ENCODE data around the gene RIPPLY2.
"Not testable (repeated sequence)": the region's sequence is repeated elsewhere in the genome, so short reads cannot be mapped to it uniquely, and the experiment has no call there.

RIPPLY2 gene

GRCh38 chr6:83860782-83861495 lies 7.8 kb downstream of the RIPPLY2 start:
- FAIRE-seq: no peak

GRCh38 chr6:83862776-83863471 lies 9.8 kb downstream of the RIPPLY2 start:
- FAIRE-seq: no peak

GRCh38 chr6:83867043-83867442 lies 13.9 kb downstream of the RIPPLY2 start:
- FAIRE-seq: no peak

- no peak for FAIRE-seq
Measured at GRCh38 chr6:83867527-83868161, 14.5 kb downstream of the RIPPLY2 start.

DNA sequence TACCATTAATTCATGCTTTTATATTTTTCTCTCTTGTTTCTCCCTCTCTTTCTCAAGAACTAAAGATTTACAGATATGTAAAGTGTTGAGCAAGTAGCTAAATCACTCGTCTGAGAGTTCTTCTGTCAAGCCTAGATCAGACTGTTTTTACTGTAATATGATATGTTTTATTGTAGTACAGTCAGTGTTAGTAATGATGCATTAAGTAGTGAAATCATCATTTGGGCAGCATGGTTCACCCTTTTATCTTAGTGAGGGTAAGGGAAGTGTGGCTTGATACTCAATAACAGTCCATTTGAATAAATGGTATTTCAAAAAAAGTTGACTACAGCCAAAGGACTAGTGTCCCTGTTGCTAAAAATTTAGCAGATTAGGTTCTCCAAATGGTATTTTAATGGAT lies 15.5 kb downstream of the RIPPLY2 start:
- FAIRE-seq: no peak

DNA sequence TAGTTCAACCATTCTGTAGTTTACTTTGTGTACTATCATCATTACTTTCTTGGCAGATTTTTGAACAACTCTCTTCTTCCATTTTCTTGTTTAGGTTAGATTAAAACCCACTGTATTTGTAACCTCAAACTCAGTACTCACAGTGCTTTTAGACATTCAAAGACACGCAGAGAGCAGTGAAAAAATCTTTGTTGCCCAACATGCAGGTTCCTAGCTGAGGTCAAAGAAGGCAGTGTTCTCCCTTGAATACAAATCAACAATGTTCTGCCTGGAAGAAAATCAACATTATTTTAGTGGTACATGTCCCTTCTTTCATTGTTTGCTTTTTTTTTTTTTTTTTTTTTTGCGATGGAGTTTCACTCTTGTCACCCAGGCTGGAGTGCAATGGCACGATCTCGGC lies 17.5 kb downstream of the RIPPLY2 start:
- no peak for FAIRE-seq

DNA sequence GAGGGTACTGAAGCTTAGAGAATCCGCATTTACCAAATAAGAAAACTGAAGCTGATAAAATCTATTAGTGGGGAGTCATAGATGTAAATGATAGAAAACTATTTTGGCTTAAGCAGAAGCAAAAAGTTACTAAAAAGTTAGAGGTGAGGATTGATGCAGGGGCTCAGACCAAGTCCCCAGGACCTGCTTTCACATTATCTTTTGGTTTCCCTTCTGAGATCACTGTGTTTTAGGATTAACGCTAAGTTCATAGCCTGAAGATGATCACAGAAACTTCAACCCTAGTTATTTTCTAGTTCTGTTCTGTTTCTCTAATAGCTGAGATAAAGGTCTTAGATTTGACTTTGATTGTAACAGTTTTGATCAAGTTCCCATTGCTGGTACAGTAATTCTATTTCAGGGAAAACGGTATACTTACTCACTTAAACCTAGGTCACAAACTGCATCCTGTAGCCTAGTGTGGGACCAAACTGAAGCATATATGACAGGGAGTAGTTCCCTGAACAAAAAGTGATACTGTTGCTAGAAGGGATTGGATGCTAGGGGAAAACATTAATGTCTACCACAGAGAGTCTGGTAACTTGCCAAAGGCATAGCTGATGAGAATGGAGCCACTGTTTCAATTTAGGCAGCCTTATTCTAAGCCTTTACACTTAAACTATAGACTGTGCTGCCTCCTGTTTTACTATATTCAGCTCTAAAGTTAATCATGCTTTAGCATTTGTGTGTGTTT lies 19.4 kb downstream of the RIPPLY2 start:
- no peak for FAIRE-seq

DNA sequence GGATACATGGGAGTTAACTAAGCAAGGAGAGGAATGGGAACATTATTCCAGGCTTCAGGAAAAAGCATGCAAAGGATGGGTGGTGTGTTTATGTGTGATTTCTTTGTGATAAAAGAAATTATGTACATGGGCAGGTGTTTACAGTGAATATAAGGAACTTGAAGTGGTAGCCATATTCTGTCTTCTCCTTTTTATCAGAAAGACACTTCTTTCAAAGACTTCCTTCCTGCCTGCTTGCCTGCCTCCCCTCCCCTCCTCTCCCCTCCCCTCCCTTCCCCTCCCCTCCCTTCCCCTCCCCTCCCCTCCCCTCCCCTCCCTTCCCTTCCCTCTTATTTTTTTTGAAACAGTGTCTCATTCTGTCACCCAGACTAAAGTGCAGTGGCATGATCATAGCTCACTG lies 20.7 kb downstream of the RIPPLY2 start:
- no peak for FAIRE-seq

DNA sequence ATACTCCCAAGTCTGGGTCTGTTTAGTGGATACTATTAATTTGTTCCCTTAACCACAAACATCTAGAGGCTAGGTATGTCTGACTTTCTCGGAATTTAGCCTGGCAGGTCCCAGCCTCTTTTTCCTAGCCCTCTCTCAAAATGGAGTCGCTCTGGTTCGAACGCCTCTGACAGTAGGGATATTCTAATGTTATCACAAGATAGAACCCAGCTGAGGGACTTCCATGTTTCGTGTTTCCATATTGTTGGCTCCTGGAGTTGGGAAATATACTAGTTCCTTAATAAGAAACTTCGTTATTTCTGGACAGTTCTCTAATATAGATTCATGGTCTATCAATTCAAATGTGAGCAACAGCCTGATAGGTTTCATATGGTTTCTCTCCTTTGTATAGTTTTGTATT lies 22.7 kb downstream of the RIPPLY2 start:
- no peak for FAIRE-seq

DNA sequence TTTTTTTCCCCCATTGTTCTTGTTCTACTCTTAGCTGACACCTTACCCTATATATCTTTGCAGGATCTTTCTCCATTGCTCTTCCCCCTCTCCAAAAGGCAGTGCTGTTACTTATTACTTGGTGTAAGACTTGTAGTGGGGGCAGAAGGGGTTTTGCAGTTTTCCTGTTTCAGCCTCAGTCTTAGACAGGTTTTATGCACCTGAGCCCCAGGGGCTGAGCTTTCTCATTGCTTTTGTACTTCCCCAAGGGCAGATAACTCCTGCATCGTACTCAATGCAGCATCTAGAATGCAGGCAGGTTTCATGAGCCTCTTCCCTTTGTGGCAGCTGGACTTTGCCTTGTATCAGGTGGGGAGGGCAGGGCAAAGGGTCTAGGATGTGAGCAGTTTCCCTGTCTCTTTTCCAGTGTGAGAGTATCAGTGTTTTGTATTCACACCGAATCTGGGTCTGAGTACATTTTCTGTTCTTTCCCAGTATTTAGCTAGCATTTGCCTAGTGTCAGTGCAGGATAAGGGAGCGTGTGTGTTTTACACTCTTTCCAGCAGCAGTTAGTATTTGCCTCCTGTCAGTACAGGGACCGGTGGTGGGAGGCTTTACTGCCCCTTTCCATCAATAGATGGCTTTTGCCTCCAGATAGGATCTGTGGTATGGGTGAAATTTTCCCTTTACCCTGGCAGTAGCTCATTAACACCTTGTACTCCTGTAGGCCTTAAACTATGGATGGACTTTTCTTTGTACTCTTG lies 25.9 kb downstream of the RIPPLY2 start:
- no peak for FAIRE-seq

GRCh38 chr6:83879746-83880145 lies 26.6 kb downstream of the RIPPLY2 start:
- no peak for FAIRE-seq

GRCh38 chr6:83883240-83883639 lies 30.1 kb downstream of the RIPPLY2 start:
- no peak for FAIRE-seq

DNA sequence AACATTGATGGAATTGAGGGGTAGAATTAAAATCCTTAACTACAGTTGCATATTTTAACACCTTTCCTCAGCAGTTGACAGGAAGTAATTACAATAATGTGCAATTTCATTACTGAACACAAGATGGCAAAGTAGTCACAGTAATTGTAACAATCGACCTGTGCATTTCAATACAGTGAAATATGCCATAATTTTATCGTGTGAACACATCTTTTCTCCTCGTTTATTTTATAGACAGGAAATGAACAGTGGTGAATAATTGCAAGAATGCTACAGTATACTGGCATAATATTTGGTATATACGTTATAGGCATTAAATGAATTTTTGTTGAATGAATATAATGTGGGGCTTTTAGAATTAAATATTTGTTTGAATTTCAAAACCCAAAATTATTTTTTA lies 31.4 kb downstream of the RIPPLY2 start:
- peak; percentile 96 for FAIRE-seq

DNA sequence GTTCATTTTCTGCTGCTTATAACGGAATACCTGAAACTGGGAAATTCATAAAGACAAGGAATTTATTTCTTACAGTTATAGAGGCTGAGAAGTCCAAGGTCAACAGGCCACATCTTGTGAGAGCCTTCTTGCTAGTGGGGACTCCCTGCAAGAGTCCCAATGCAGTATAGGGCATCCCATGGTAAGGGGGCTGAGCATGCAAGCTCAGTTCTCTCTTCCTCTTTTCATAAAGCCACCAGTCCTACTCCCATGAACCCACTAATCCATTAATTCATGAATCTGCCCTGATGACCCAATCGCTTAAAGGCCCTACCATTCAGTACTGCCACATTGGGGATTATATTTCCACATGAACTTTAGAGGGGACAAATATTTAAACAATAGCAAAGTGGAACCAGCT lies 32.8 kb downstream of the RIPPLY2 start:
- FAIRE-seq: no peak

- FAIRE-seq: no peak
Measured at GRCh38 chr6:83889621-83890020, 36.5 kb downstream of the RIPPLY2 start.

- no peak for FAIRE-seq
Measured at GRCh38 chr6:83890520-83890919, 37.4 kb downstream of the RIPPLY2 start.

- no peak for FAIRE-seq
Measured at GRCh38 chr6:83891586-83891985, 38.4 kb downstream of the RIPPLY2 start.

GRCh38 chr6:83893024-83893423 lies 39.9 kb downstream of the RIPPLY2 start:
- FAIRE-seq: no peak

- not testable (repeated sequence) for FAIRE-seq
Measured at GRCh38 chr6:83897094-83897493, 43.9 kb downstream of the RIPPLY2 start.

DNA sequence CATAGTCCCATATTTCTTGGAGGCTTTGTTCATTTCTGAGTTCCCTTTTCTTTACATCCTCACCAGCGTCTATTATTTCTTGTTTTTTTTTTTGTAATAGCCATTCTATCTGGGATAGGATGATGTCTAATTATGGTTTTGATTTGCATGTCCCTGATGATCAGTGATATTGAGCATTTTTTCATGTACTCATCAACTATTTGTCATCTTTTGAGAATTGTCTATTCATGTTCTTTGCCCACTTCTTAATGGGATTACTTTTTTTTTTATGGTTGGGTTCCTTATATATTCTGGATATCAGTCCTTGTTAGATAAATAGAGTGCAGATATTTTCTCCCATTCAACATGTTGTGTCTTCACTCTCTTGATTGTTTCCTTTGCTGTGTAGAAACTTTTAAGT lies 48.5 kb downstream of the RIPPLY2 start:
- FAIRE-seq: no peak

DNA sequence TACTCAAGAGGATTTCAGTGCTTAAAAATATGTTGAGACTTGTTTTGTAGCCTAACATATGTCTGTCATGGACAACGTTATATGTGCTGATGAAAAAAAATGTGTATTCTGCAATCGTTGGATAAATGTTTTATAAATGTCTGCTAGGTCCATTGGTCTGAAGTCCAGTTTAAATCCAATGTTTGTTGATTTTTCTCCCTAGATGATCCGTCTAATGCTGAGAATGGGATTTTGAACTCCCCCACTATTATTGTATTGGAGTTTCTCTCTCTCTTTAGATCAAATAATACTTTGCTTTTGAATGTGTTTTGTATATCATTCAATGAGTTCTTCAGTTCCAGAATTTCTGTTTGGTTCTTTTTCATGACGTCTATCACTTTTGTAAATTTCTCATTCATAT lies 51.2 kb downstream of the RIPPLY2 start:
- FAIRE-seq: no peak

GRCh38 chr6:83905648-83906047 lies 52.5 kb downstream of the RIPPLY2 start:
- no peak for FAIRE-seq

Measured in A204.1 (cell line).